ENCODE measurements around the gene TSPO. TPM values are rescaled to one million over a fixed set of nuclear protein-coding genes. Genes with fewer than 3 reads are reported as not detected.

Gene TSPO
- total and polyA plus RNA-seq, 9 of the 15 experiments (the other 6 are each of a cell fraction or from before 2014, with no cell fraction given): 4.9 to 126 (median 25.3) TPM

DNA sequence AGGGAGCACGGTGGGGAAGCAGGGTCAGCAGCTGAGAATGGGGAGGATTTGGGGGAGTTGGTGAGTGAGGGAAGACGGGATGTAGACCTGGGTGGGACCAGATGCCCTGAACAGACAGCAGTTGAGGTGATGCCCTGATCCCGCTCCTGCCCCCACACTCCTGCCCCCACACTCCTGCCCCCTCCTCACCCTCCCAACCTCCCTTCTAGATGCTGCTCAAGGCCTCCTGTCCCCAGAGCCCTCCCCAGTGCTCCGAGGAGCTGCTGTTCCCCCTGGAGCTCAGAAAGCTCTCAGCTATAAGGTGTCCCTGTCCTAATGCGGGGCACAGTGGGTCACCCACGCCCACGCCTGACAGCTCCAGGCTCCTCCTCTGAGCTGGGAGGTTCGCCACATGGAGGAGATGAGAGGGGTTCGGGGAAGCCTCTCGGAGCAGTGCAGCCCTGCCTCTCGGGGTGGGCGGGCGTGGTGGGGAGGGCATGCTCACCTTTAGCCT lies 60.6 kb downstream of the TSPO start:
- DNase-seq (ENCODE audit: extremely low read depth in 1 of 4, low spot score in 3 of 4) (no peak), FAIRE-seq (no peak), ATAC-seq (no peak)
- TF ChIP-seq EGR1 (conservative IDR thresholded peaks at IDR 0.05): 0 out of 2 replicates have a peak, but pooled peaks have one; percentile 15
- no peak for TF ChIP-seq CCAR2 (IDR thresholded peaks at IDR 0.05; ENCODE audit: low read depth, low read length)
- no peak overlapping the region for H3K9ac ChIP-seq (ENCODE audit: insufficient read depth in 1 of 2, low read depth in 2 of 2, low read length in 2 of 2)
- H3K4me3 ChIP-seq: no peak overlapping the region
- WGBS (ENCODE audit: insufficient coverage, low coverage, missing lambda C conversion rate): 20% methylated on average over 5 of the region's 13 CpGs
- BruUV-seq (replicated peaks): no TSS peak
- no peaks in the 10 kb centered on the region for H3K36me3 ChIP-seq (ENCODE audit: control insufficient read depth, insufficient read depth, low read length)
- no peaks in the 10 kb centered on the region for H3K9me1 ChIP-seq (ENCODE audit: control insufficient read depth, insufficient read depth, low read length)
- no peaks in the 10 kb centered on the region for H4K20me1 ChIP-seq (replicated peaks; ENCODE audit: control insufficient read depth, insufficient read depth, low read length)
- no peak overlapping the region for H3K27ac ChIP-seq (ENCODE audit: extremely low read depth, low read depth, low read length)
- no peak overlapping the region for H2AFZ ChIP-seq (ENCODE audit: low read depth, low read length)
- CTCF ChIA-PET (ENCODE audit: low intra/inter-chr PET ratio): no interaction called here
- H3K9me3 ChIP-seq (replicated peaks; ENCODE audit: control insufficient read depth, insufficient read depth, low read depth, low read length): no peaks in the 10 kb centered on the region
- POLR2A ChIA-PET: no interaction called here
- H3K4me2 ChIP-seq (ENCODE audit: insufficient read depth, low read length): no peak overlapping the region
- intact Hi-C loops (cut with micrococcal nuclease): no loop called here
- peaks cover 2 to 40% of the 10 kb centered on the region in 2 experiments; a peak in 3 of 5 replicates for H3K4me1 ChIP-seq (replicated peaks in 1 of 2; ENCODE audit: control insufficient read depth in 2 of 2, insufficient read depth in 2 of 2, low read length in 2 of 2)
- in situ Hi-C loops (cut with MboI): no loop called here
- H3K79me2 ChIP-seq (ENCODE audit: control insufficient read depth, insufficient read depth, low read length): no peaks in the 10 kb centered on the region
- peaks cover 0 to 17% of the 10 kb centered on the region in 2 experiments; a peak in 3 of 5 replicates for H3K27me3 ChIP-seq (ENCODE audit: control insufficient read depth in 2 of 2, insufficient read depth in 2 of 2, low read length in 2 of 2)

DNA sequence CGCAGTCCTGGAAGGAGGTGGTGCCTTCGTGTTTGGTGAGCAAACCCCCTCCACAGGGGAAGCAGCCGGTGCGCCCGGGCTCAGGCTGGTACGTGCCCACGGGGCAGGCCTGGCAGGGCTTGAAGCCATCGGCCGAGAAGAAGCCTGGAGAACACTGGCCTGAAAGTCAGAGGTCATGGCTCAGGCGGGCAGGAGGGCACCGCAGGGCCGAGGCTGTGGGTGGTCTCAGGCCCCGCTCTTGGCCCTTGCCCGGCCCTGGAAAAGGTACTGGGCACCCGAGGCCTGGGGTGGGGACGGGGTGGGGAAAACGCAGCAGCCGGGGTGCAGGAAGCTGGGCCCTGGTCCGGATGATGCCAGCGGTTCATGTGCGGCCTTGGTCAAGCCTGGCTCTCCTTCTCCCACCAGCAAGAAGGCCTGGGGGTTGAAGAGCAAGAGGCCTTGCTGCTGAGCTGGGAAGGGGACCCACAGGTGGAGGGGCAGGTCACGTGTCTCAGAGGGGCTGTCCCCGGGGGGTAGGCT lies 61.1 kb downstream of the TSPO start:
- Histone ChIP-seq H4K20me1 (replicated peaks; ENCODE audit: control insufficient read depth, insufficient read depth, low read length) (no peaks in the 10 kb centered on the region), H3K79me2 (ENCODE audit: control insufficient read depth, insufficient read depth, low read length) (no peaks in the 10 kb centered on the region), H3K27me3 (ENCODE audit: control insufficient read depth in 2 of 2, insufficient read depth in 2 of 2, low read length in 2 of 2) (peaks cover 0 to 12% of the 10 kb centered on the region in 2 experiments; a peak in 3 of 5 replicates), H3K36me3 (ENCODE audit: control insufficient read depth, insufficient read depth, low read length) (no peaks in the 10 kb centered on the region), H3K9me1 (ENCODE audit: control insufficient read depth, insufficient read depth, low read length) (no peaks in the 10 kb centered on the region), H3K27ac (ENCODE audit: extremely low read depth, low read depth, low read length) (no peak overlapping the region), H3K4me2 (ENCODE audit: insufficient read depth, low read length) (no peak overlapping the region), H2AFZ (ENCODE audit: low read depth, low read length) (no peak overlapping the region), H3K9ac (ENCODE audit: insufficient read depth in 1 of 2, low read depth in 2 of 2, low read length in 2 of 2) (no peak overlapping the region; a peak in 1 of 4 replicates), H3K4me1 (replicated peaks in 1 of 2; ENCODE audit: control insufficient read depth in 2 of 2, insufficient read depth in 2 of 2, low read length in 2 of 2) (peaks cover 2 to 42% of the 10 kb centered on the region in 2 experiments; a peak in 3 of 5 replicates), H3K4me3 (no peak overlapping the region), H3K9me3 (replicated peaks; ENCODE audit: control insufficient read depth, insufficient read depth, low read depth, low read length) (no peaks in the 10 kb centered on the region)
- ATAC-seq (no peak), FAIRE-seq (no peak), DNase-seq (ENCODE audit: extremely low read depth in 1 of 4, low spot score in 3 of 4) (no peak)
- no TSS peak for BruUV-seq (replicated peaks)
- WGBS (ENCODE audit: insufficient coverage, low coverage, missing lambda C conversion rate): 63% methylated on average over 7 of the region's 23 CpGs
- POLR2A ChIA-PET: no interaction called here
- in situ Hi-C loops (cut with MboI) (no loop called here), intact Hi-C loops (cut with micrococcal nuclease) (no loop called here)
- CTCF ChIA-PET (ENCODE audit: low intra/inter-chr PET ratio): no interaction called here
- TF ChIP-seq ZNF175 (CRISPR knock-in tag; IDR thresholded peaks at IDR 0.05; ENCODE audit: low read depth): no peak
- no peak for TF ChIP-seq SOX6 (IDR thresholded peaks at IDR 0.05)
- TF ChIP-seq, protein P1, sequence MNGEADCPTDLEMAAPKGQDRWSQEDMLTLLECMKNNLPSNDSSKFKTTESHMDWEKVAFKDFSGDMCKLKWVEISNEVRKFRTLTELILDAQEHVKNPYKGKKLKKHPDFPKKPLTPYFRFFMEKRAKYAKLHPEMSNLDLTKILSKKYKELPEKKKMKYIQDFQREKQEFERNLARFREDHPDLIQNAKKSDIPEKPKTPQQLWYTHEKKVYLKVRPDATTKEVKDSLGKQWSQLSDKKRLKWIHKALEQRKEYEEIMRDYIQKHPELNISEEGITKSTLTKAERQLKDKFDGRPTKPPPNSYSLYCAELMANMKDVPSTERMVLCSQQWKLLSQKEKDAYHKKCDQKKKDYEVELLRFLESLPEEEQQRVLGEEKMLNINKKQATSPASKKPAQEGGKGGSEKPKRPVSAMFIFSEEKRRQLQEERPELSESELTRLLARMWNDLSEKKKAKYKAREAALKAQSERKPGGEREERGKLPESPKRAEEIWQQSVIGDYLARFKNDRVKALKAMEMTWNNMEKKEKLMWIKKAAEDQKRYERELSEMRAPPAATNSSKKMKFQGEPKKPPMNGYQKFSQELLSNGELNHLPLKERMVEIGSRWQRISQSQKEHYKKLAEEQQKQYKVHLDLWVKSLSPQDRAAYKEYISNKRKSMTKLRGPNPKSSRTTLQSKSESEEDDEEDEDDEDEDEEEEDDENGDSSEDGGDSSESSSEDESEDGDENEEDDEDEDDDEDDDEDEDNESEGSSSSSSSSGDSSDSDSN (IDR thresholded peaks at IDR 0.05; ENCODE audit: borderline replicate concordance in 1 of 2, low read depth in 2 of 2, low read length in 2 of 2): no peak
- no peak for TF ChIP-seq NKRF (IDR thresholded peaks at IDR 0.05; ENCODE audit: borderline replicate concordance)
- no peak for TF ChIP-seq HNRNPL (IDR thresholded peaks at IDR 0.05; ENCODE audit: low read depth, low read length)
- TF ChIP-seq, protein P2, sequence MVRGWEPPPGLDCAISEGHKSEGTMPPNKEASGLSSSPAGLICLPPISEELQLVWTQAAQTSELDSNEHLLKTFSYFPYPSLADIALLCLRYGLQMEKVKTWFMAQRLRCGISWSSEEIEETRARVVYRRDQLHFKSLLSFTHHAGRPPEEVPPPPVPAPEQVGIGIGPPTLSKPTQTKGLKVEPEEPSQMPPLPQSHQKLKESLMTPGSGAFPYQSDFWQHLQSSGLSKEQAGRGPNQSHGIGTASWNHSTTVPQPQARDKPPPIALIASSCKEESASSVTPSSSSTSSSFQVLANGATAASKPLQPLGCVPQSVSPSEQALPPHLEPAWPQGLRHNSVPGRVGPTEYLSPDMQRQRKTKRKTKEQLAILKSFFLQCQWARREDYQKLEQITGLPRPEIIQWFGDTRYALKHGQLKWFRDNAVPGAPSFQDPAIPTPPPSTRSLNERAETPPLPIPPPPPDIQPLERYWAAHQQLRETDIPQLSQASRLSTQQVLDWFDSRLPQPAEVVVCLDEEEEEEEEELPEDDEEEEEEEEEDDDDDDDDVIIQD (CRISPR knock-in tag; IDR thresholded peaks at IDR 0.05): no peak
